Small intestine (tissue), 7 donors: ENCODE measurements around the gene RAP2A. TPM values are rescaled to one million over a fixed set of nuclear protein-coding genes. Genes with fewer than 3 reads are reported as not detected.

ENCODE experiments used
- DNase-seq, 2 donors: peaks; one replicate each; pipeline versions ENCODE4 v3.0.0 to v3.0.0-alpha.2; 2013
- FAIRE-seq: peaks from 2 replicates; lab custom pipeline; 2012; peaks lifted over from hg19 to GRCh38; lab: Jason Lieb, UNC
- H3K27ac ChIP-seq, 3 donors: one replicate each; pipeline ENCODE4 v1.5.1; 2013; ENCODE audit warnings: low read length in 2 of 3, mild to moderate bottlenecking in 2 of 3, control low read depth in 1 of 3, inconsistent platforms in 1 of 3, low read depth in 1 of 3, moderate library complexity in 1 of 3
- H3K27me3 ChIP-seq, 3 donors: one replicate each; pipeline ENCODE4 v1.6.1; 2013; ENCODE audit warnings: low read length in 3 of 3, inconsistent platforms in 1 of 3; ENCODE audit not compliant: control insufficient read depth in 3 of 3, insufficient read depth in 3 of 3
- H3K36me3 ChIP-seq, 3 donors: one replicate each; pipeline ENCODE4 v1.6.1; 2013; ENCODE audit warnings: low read length in 3 of 3, inconsistent platforms in 1 of 3, low read depth in 1 of 3, mild to moderate bottlenecking in 1 of 3, moderate library complexity in 1 of 3; ENCODE audit not compliant: control insufficient read depth in 3 of 3, insufficient read depth in 2 of 3
- H3K4me1 ChIP-seq, 3 donors: one replicate each; pipeline ENCODE4 v1.6.1; 2013; ENCODE audit warnings: low read length in 2 of 3, inconsistent platforms in 1 of 3, low read depth in 1 of 3, mild to moderate bottlenecking in 1 of 3, moderate library complexity in 1 of 3; ENCODE audit not compliant: control insufficient read depth in 3 of 3, insufficient read depth in 2 of 3
- H3K4me3 ChIP-seq, 3 donors: one replicate each; pipeline ENCODE4 v1.5.1; 2013; ENCODE audit warnings: low read length in 3 of 3, control low read depth in 1 of 3, inconsistent platforms in 1 of 3, low read depth in 1 of 3, mild to moderate bottlenecking in 1 of 3, moderate library complexity in 1 of 3
- H3K9me3 ChIP-seq, 2 donors: one replicate each; pipeline ENCODE4 v1.6.1; 2013; ENCODE audit warnings: low read depth in 1 of 2, low read length in 1 of 2; ENCODE audit not compliant: control insufficient read depth in 2 of 2, insufficient read depth in 1 of 2
- WGBS, 3 donors: extraction: QIAGEN DNeasy Blood & Tissue Kit; methylation state at CpG; one replicate each; pipeline ENCODE4 v1.1.7; 2013; 5-methylcytosine and 5-hydroxymethylcytosine counted together
- polyA plus RNA-seq, 4 donors: library from polyadenylated mRNA; stranded (reverse) in 3 of 4; unstranded in 1 of 4; fragments of 200-250 nt in 3 of 4; fragments of 120-200 nt in 1 of 4; gene quantifications; one replicate each; pipeline versions ENCODE4 v1.2.1 to v1.2.3, GENCODE V29; 2013
- donor health status: healthy with polysubstance abuse.
- donor health status: control.
- donor health status: control.
- donor health status: Bipolar disorder and iron deficiency.
- donor health status: healthy.

The RAP2A gene
- polyA plus RNA-seq, 4 donors = 6.2 to 20.9 (median 8.5) TPM

GRCh38 chr13:97464561-97464960 is 30.6 kb downstream of the RAP2A start:
- peaks cover 0 to 2% (median 0%) of the 10 kb centered on the region in 3 donors for H3K4me1 ChIP-seq
- WGBS, 3 donors = 81 to 95% (median 93%) methylated on average over 3 of the region's 3 CpGs
- no peak overlapping the region for H3K27ac ChIP-seq
- peaks cover 0 to 4% (median 4%) of the 10 kb centered on the region in 3 donors for H3K36me3 ChIP-seq
- FAIRE-seq (no peak), DNase-seq (no peak)
- H3K9me3 ChIP-seq = no peaks in the 10 kb centered on the region
- H3K27me3 ChIP-seq = no peaks in the 10 kb centered on the region
- no peak overlapping the region for H3K4me3 ChIP-seq

DNA sequence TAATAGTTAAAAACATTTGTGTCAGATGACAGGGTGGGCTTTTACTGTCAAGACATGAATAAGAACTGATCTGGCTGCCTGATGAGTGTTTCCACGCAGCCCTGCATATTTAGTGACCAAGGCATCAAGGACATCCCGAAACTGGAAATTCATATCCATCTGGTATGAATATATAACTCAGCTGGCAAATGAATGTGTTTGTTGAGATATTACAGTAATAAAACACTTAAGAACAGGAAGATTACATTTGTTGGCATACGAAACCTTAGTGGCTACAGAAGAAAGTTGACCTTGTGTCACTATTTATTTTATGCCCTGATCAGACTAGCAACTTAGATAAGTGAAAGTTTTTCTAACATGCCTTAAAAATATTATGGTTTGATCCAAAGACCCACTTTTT is 32.8 kb downstream of the RAP2A start:
- FAIRE-seq (no peak), DNase-seq (peak in 1 of 2 donors; percentile 52)
- WGBS, 3 donors = 20 to 62% (median 30%) methylated on average over 3 of the region's 3 CpGs
- Histone ChIP-seq H3K4me1 (peaks cover 0 to 2% (median 0%) of the 10 kb centered on the region in 3 donors), H3K9me3 (no peaks in the 10 kb centered on the region), H3K4me3 (no peak overlapping the region), H3K36me3 (peaks cover 0 to 4% (median 4%) of the 10 kb centered on the region in 3 donors), H3K27me3 (no peaks in the 10 kb centered on the region), H3K27ac (no peak overlapping the region)

DNA sequence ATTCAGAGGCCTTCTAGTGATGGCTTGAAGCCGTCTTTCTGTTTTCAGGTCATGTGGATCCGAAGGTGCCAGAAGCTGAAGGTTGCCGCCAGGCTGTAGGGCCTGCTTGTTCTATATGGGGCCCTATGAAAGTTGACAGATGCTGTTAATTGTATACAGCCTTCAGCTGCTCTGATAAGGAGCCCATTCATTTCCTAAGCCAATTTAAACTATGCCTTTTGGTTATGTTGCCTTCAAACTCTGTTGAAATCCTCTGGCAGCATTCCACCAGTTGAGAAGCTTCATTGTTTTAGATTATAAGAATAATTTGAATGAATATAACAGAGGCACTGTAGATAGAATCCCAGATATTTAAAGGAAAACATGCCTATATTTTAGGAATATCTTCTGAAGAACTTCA is 34.4 kb downstream of the RAP2A start:
- H3K27me3 ChIP-seq = no peaks in the 10 kb centered on the region
- no peaks in the 10 kb centered on the region for H3K9me3 ChIP-seq
- peaks cover 0 to 4% (median 4%) of the 10 kb centered on the region in 3 donors for H3K36me3 ChIP-seq
- DNase-seq = no peak
- no peak for FAIRE-seq
- WGBS, 3 donors = 76 to 89% (median 87%) methylated on average over 3 of the region's 3 CpGs
- no peak overlapping the region for H3K4me3 ChIP-seq
- H3K4me1 ChIP-seq = peaks cover 0 to 2% (median 0%) of the 10 kb centered on the region in 3 donors
- no peak overlapping the region for H3K27ac ChIP-seq

GRCh38 chr13:97471711-97472110 is 37.7 kb downstream of the RAP2A start:
- 25 to 30% (median 29%) methylated on average over 1 of the region's 1 CpG for WGBS, 3 donors
- DNase-seq = no peak
- H3K27ac ChIP-seq = no peak overlapping the region
- peaks cover 0 to 2% (median 0%) of the 10 kb centered on the region in 3 donors for H3K36me3 ChIP-seq
- H3K4me1 ChIP-seq = no peaks in the 10 kb centered on the region
- H3K9me3 ChIP-seq = no peaks in the 10 kb centered on the region
- no peak for FAIRE-seq
- H3K4me3 ChIP-seq = no peak overlapping the region
- no peaks in the 10 kb centered on the region for H3K27me3 ChIP-seq

DNA sequence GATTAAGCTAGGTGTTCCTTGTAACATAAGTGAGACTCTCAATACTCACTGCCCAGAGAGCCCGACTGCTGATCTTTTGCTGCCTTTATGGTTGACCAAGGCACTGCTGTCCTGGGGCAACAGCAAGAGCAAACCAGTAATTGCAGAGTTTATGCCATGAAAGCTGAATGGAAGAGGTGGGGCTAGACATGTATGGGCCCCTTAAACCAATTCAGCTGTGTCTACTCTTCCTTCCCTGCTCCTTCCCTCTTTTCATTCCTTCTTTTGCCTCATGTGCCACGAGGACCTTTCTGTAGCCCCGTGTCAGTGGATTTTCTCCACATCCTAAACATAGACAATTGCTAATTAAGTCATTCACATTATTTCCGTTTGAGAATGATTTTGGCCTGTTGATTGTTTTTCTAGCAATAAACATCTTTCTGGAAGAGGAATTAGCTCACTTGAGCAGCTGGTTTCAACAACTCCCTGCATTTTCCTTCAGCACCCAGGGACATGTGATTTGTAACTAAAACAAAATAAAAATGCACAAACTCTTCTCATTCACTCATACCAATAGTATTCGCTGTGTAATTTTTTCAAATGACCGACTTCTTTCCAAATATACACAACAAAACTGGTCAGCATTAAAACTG is 40.5 kb downstream of the RAP2A start:
- Histone ChIP-seq H3K9me3 (no peaks in the 10 kb centered on the region), H3K4me1 (no peaks in the 10 kb centered on the region), H3K27me3 (no peaks in the 10 kb centered on the region), H3K36me3 (no peaks in the 10 kb centered on the region), H3K27ac (peak overlapping the region in 1 of 3 donors; percentile 65), H3K4me3 (no peak overlapping the region)
- FAIRE-seq (no peak), DNase-seq (no peak)
- 61 to 90% (median 75%) methylated on average over 6 of the region's 6 CpGs for WGBS, 3 donors

DNA sequence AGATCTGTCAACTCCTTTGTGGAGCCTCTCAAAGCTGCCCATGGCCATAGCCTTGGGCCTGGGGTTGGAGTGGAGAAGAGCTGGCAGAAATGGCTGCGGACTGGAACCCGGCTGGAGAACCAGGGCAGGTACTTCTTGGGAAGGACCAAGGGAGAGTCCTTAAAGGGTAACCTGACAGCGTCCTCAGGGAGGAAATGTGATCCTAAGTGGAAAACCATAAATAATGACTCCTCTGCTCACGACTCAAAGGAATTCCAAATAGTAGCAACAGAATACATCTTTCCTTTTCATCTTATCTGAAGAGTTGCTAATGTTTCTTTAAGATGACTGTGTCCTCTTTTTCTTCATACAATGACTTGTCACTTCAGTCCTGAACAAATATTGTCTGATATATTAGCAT is 41.0 kb downstream of the RAP2A start:
- FAIRE-seq = no peak
- Histone ChIP-seq H3K36me3 (no peaks in the 10 kb centered on the region), H3K4me1 (no peaks in the 10 kb centered on the region), H3K9me3 (no peaks in the 10 kb centered on the region), H3K27me3 (no peaks in the 10 kb centered on the region), H3K4me3 (no peak overlapping the region), H3K27ac (peak overlapping the region in 1 of 3 donors; percentile 65)
- no peak for DNase-seq
- 61 to 78% (median 76%) methylated on average over 4 of the region's 4 CpGs for WGBS, 3 donors

- Histone ChIP-seq H3K4me1 (no peaks in the 10 kb centered on the region), H3K4me3 (no peak overlapping the region), H3K27me3 (no peaks in the 10 kb centered on the region), H3K9me3 (no peaks in the 10 kb centered on the region), H3K27ac (no peak overlapping the region), H3K36me3 (no peaks in the 10 kb centered on the region)
- FAIRE-seq = no peak
- DNase-seq = no peak
These were observed 43.9 kb downstream of the RAP2A start for GRCh38 chr13:97477844-97478243.

GRCh38 chr13:97478247-97478646 is 44.3 kb downstream of the RAP2A start:
- Histone ChIP-seq H3K4me1 (no peaks in the 10 kb centered on the region), H3K9me3 (no peaks in the 10 kb centered on the region), H3K27me3 (no peaks in the 10 kb centered on the region), H3K36me3 (no peaks in the 10 kb centered on the region), H3K4me3 (no peak overlapping the region), H3K27ac (no peak overlapping the region)
- DNase-seq (no peak), FAIRE-seq (no peak)
- 79 to 94% (median 83%) methylated on average over 2 of the region's 2 CpGs for WGBS, 3 donors

GRCh38 chr13:97483465-97483864 is 49.5 kb downstream of the RAP2A start:
- H3K4me1 ChIP-seq = no peaks in the 10 kb centered on the region
- no peaks in the 10 kb centered on the region for H3K36me3 ChIP-seq
- WGBS, 3 donors = 89 to 94% (median 92%) methylated on average over 1 of the region's 1 CpG
- no peaks in the 10 kb centered on the region for H3K9me3 ChIP-seq
- no peak for DNase-seq
- H3K27me3 ChIP-seq = no peaks in the 10 kb centered on the region
- H3K27ac ChIP-seq = no peak overlapping the region
- H3K4me3 ChIP-seq = no peak overlapping the region
- no peak for FAIRE-seq
